GM12872 (cell line): Measurements from ENCODE around the gene C16orf54.

Source experiments
- CTCF ChIP-seq: IDR thresholded peaks from 3 replicates; pipeline ENCODE4 v1.5.1; 2011; ENCODE audit warnings: low read depth, mild to moderate bottlenecking, low read length, moderate library complexity; ENCODE audit not compliant: insufficient read depth

Gene C16orf54

GRCh38 chr16:29729116-29729521, 16.7 kb downstream of the C16orf54 start:
- TF ChIP-seq CTCF: peak; percentile 65

GRCh38 chr16:29727452-29727851, 18.3 kb downstream of the C16orf54 start:
- no peak for TF ChIP-seq CTCF

GRCh38 chr16:29726845-29727377, 18.9 kb downstream of the C16orf54 start:
- no peak for TF ChIP-seq CTCF

GRCh38 chr16:29721167-29721879, 24.5 kb downstream of the C16orf54 start:
- TF ChIP-seq CTCF: peak; percentile 71

GRCh38 chr16:29720703-29721102, 25.1 kb downstream of the C16orf54 start:
- TF ChIP-seq CTCF: no peak

- TF ChIP-seq CTCF: no peak
Measured at GRCh38 chr16:29719063-29719462, 26.7 kb downstream of the C16orf54 start.

- TF ChIP-seq CTCF: no peak
Measured at GRCh38 chr16:29717113-29717512, 28.7 kb downstream of the C16orf54 start.

- TF ChIP-seq CTCF: no peak
Measured at GRCh38 chr16:29714972-29715371, 30.8 kb downstream of the C16orf54 start.
